ENCODE results near the gene PDE4D. TPM values are rescaled to one million over a fixed set of nuclear protein-coding genes. Genes with fewer than 3 reads are reported as not detected.

Gene PDE4D
- total and polyA plus RNA-seq, 2 of the 4 experiments (the other 2 are of a cell fraction) = 1.4 to 7.9 TPM

- Histone ChIP-seq H3K4me1 (ENCODE audit: control insufficient read depth, insufficient read depth, low read length) (no peaks in the 10 kb centered on the region), H4K5ac (ENCODE audit: low read depth, low read length) (no peak overlapping the region), H3K56ac (ENCODE audit: extremely low read depth, insufficient read depth, low read length) (no peak overlapping the region), H2BK5ac (ENCODE audit: low read depth, low read length, poor library complexity, severe bottlenecking) (no peak overlapping the region), H3K18ac (ENCODE audit: low read depth, low read length) (no peak overlapping the region), H3K4ac (ENCODE audit: low read depth, low read length) (no peak overlapping the region), H3K9me1 (ENCODE audit: insufficient read depth, low read length) (peaks cover 4% of the 10 kb centered on the region), H2AK9ac (replicated peaks; ENCODE audit: low read depth, low read length, poor library complexity) (no peak overlapping the region), H2BK15ac (ENCODE audit: low read depth, low read length) (no peak overlapping the region), H4K91ac (ENCODE audit: insufficient read depth, low read depth, low read length) (no peak overlapping the region), H3K27ac (ENCODE audit: insufficient read depth, low read length) (no peak overlapping the region), H3K27me3 (ENCODE audit: control insufficient read depth, insufficient read depth, low read length) (no peaks in the 10 kb centered on the region), H2AK5ac (ENCODE audit: low read depth, low read length) (no peak overlapping the region), H3K9me3 (ENCODE audit: control insufficient read depth, insufficient read depth, low read length) (no peaks in the 10 kb centered on the region), H3K36me3 (ENCODE audit: control insufficient read depth, insufficient read depth, low read length) (no peaks in the 10 kb centered on the region), H3K14ac (replicated peaks; ENCODE audit: low read depth, low read length) (no peak overlapping the region), H2AFZ (replicated peaks; ENCODE audit: low read length, poor library complexity) (no peak overlapping the region), H2BK120ac (ENCODE audit: low read depth, low read length) (no peak overlapping the region), H4K20me1 (ENCODE audit: insufficient read depth, low read length) (no peaks in the 10 kb centered on the region), H3K79me1 (ENCODE audit: low read depth in 1 of 2, low read length in 2 of 2) (no peaks in the 10 kb centered on the region), H4K8ac (ENCODE audit: low read depth in 2 of 2, low read length in 2 of 2) (no peak overlapping the region), H3K9ac (ENCODE audit: low read depth, low read length) (no peak overlapping the region), H3K23ac (ENCODE audit: low read depth, low read length) (no peak overlapping the region), H2BK20ac (ENCODE audit: low read depth, low read length) (no peak overlapping the region), H3K4me3 (ENCODE audit: insufficient read depth, low read depth, low read length) (no peak overlapping the region), H3K4me2 (ENCODE audit: low read depth, low read length) (no peak overlapping the region)
- DNase-seq (no peak), ATAC-seq (ENCODE audit: low read depth) (no peak)
- intact Hi-C loops (cut with micrococcal nuclease) (no loop called here), in situ Hi-C loops (cut with MboI; ENCODE audit: low sequenced_read_pairs) (loop anchor here (25.0 kb wide), 2 partner anchors 146 to 271 kb away; no protein-coding TSS in a partner anchor), dilution Hi-C loops (cut with HindIII; ENCODE audit: low sequenced_read_pairs, unreplicated experiment) (no loop called here)
- BruUV-seq (replicated peaks) = no TSS peak
- TF ChIP-seq RFX5 (IDR thresholded peaks at IDR 0.05; ENCODE audit: low read depth, low read length) (no peak), SMC3 (IDR thresholded peaks at IDR 0.05; ENCODE audit: low read depth, low read length) (no peak), MAFK (IDR thresholded peaks at IDR 0.05; ENCODE audit: low read depth, low read length) (no peak), USF2 (IDR thresholded peaks at IDR 0.05; ENCODE audit: low read depth, low read length) (no peak), MXI1 (IDR thresholded peaks at IDR 0.05; ENCODE audit: borderline replicate concordance, low read depth, low read length) (no peak), CTCF (conservative IDR thresholded peaks at IDR 0.05; ENCODE audit: low read depth, low read length) (no peak), MAZ (IDR thresholded peaks at IDR 0.05; ENCODE audit: borderline replicate concordance, low read depth, low read length) (no peak), NFE2L2 (IDR thresholded peaks at IDR 0.05; ENCODE audit: low read depth, low read length) (no peak), BHLHE40 (IDR thresholded peaks at IDR 0.05; ENCODE audit: low read depth, low read length) (no peak), RCOR1 (IDR thresholded peaks at IDR 0.05; ENCODE audit: insufficient replicate concordance, low read length) (no peak), CEBPB (IDR thresholded peaks at IDR 0.05; ENCODE audit: low read depth, low read length) (no peak), RAD21 (IDR thresholded peaks at IDR 0.05; ENCODE audit: low read length) (no peak), CHD1 (IDR thresholded peaks at IDR 0.05; ENCODE audit: low read depth, low read length) (no peak), POLR2A (IDR thresholded peaks at IDR 0.05; ENCODE audit: low read depth, low read length) (no peak), FOS (IDR thresholded peaks at IDR 0.05; ENCODE audit: low read depth, low read length) (no peak), ELK1 (IDR thresholded peaks at IDR 0.05; ENCODE audit: borderline replicate concordance, low read depth, low read length) (no peak)
- WGBS, 2 experiments (ENCODE audit: extremely low coverage in 2 of 2, insufficient read length in 1 of 2) = no CpG with 5 or more reads among the region's 3 CpGs
- POLR2A ChIA-PET (ENCODE audit: unreplicated experiment) = no interaction called here
- CTCF ChIA-PET = no interaction called here
Measured at GRCh38 chr5:59516161-59516560, 377.4 kb downstream of the PDE4D start.

All from IMR-90 (cell line).